ENCODE data around the gene COL27A1.

The COL27A1 gene

GRCh38 chr9:114121227-114122135 lies 33.9 kb upstream of the COL27A1 start:
- Histone ChIP-seq H3K36me3 (ENCODE audit: control insufficient read depth in 2 of 2, insufficient read depth in 1 of 2, low read length in 2 of 2) (no peaks in the 10 kb centered on the region), H3K4me3 (ENCODE audit: low read depth, low read length) (no peak overlapping the region), H3K9me3 (ENCODE audit: control insufficient read depth, insufficient read depth, low read depth, low read length) (no peaks in the 10 kb centered on the region), H3K4me1 (ENCODE audit: control insufficient read depth, insufficient read depth, low read length) (no peaks in the 10 kb centered on the region), H3K27ac (ENCODE audit: extremely low read depth, low read depth, low read length) (no peak overlapping the region)
- CTCF ChIA-PET, result interaction anchor here (0.6 to 1.2 kb wide), 4 partner anchors 13 to 38 kb away, joined by 3 to 7 read pairs (median 4); no protein-coding TSS in a partner anchor
- POLR2A ChIA-PET, result no interaction called here
- TF ChIP-seq ZBTB8A (tag by site-specific recombination; IDR thresholded peaks at IDR 0.05) (no peak), ZFHX2 (tag by site-specific recombination; conservative IDR thresholded peaks at IDR 0.05) (peak; percentile 61; the same call in 1 of the 2 replicates), HOXD13 (CRISPR knock-in tag; IDR thresholded peaks at IDR 0.05; ENCODE audit: borderline replicate concordance) (no peak), ZNF701 (tag by site-specific recombination; IDR thresholded peaks at IDR 0.05) (no peak), EGR2 (tag by site-specific recombination; IDR thresholded peaks at IDR 0.05; ENCODE audit: low read depth) (peak; percentile 65; the same call in 1 of the 2 replicates)

- ChIA-PET CTCF (interaction anchor here (0.6 to 1.2 kb wide), 5 partner anchors 14 to 82 kb away, joined by 3 to 7 read pairs (median 4); no protein-coding TSS in a partner anchor), POLR2A (no interaction called here)
- no peaks in the 10 kb centered on the region for H3K9me3 ChIP-seq (ENCODE audit: control insufficient read depth, insufficient read depth, low read depth, low read length)
- no peak overlapping the region for H3K27ac ChIP-seq (ENCODE audit: extremely low read depth, low read depth, low read length)
- H3K4me1 ChIP-seq (ENCODE audit: control insufficient read depth, insufficient read depth, low read length), result no peaks in the 10 kb centered on the region
- no peak overlapping the region for H3K4me3 ChIP-seq (ENCODE audit: low read depth, low read length)
- TF ChIP-seq ZNF146 (tag by site-specific recombination; IDR thresholded peaks at IDR 0.05) (no peak), ZNF544 (tag by site-specific recombination; IDR thresholded peaks at IDR 0.05) (no peak), ZNF391 (tag by site-specific recombination; IDR thresholded peaks at IDR 0.05; ENCODE audit: borderline replicate concordance, low read depth) (no peak), KLF1 (tag by site-specific recombination; IDR thresholded peaks at IDR 0.05) (no peak), ZNF585B (tag by site-specific recombination; IDR thresholded peaks at IDR 0.05) (no peak), ZNF830 (tag by site-specific recombination; IDR thresholded peaks at IDR 0.05; ENCODE audit: low read depth) (no peak), ZBTB49 (tag by site-specific recombination; IDR thresholded peaks at IDR 0.05; ENCODE audit: low read depth) (no peak), ZNF10 (tag by site-specific recombination; IDR thresholded peaks at IDR 0.05) (no peak), ZNF311 (tag by site-specific recombination; IDR thresholded peaks at IDR 0.05; ENCODE audit: borderline replicate concordance) (no peak), SP2 (tag by site-specific recombination; IDR thresholded peaks at IDR 0.05) (no peak), ZNF266 (tag by site-specific recombination; IDR thresholded peaks at IDR 0.05; ENCODE audit: low read depth) (no peak), ZNF280D (tag by site-specific recombination; IDR thresholded peaks at IDR 0.05) (no peak), ZBTB8A (tag by site-specific recombination; IDR thresholded peaks at IDR 0.05) (no peak), ZNF394 (tag by site-specific recombination; IDR thresholded peaks at IDR 0.05; ENCODE audit: borderline replicate concordance) (no peak), ZNF785 (tag by site-specific recombination; IDR thresholded peaks at IDR 0.05) (no peak)
- no peaks in the 10 kb centered on the region for H3K36me3 ChIP-seq (ENCODE audit: control insufficient read depth in 2 of 2, insufficient read depth in 1 of 2, low read length in 2 of 2)
Measured at GRCh38 chr9:114122136-114123027, 33.0 kb upstream of the COL27A1 start.

All from HEK293 (cell line).